ENCODE data around the gene GRAMD1B.

GRAMD1B gene

DNA sequence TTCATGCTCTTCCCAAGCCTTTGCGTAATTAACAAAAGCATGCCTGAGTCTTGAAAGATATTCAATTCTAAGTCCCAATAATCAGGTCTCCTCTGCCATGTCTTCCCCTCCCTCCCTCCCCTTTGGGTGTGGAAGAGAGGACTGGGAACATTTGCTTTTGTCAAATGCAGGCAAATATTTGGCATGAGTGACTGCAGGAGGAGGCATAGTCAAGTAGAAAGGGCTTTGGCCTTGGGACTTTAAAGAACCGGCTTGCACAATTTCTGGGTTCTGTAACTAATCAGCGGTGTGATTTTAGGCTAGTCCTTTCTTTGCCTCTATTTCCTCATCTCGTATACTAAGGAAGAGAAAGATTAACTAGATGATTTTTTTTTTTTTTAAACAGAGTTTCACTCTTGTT is 164.9 kb downstream of the GRAMD1B start:
- H3K27ac Mint-ChIP-seq, result no peak overlapping the region
- no peaks in the 10 kb centered on the region for H3K4me1 Mint-ChIP-seq (ENCODE audit: low read depth)
- no peaks in the 10 kb centered on the region for H3K27me3 Mint-ChIP-seq (ENCODE audit: low read depth)
- H3K36me3 Mint-ChIP-seq (ENCODE audit: low read depth), result peaks cover 17% of the 10 kb centered on the region
- no peak for DNase-seq (ENCODE audit: low spot score)
- no peak overlapping the region for H3K4me3 Mint-ChIP-seq
- no peaks in the 10 kb centered on the region for H3K9me3 Mint-ChIP-seq

DNA sequence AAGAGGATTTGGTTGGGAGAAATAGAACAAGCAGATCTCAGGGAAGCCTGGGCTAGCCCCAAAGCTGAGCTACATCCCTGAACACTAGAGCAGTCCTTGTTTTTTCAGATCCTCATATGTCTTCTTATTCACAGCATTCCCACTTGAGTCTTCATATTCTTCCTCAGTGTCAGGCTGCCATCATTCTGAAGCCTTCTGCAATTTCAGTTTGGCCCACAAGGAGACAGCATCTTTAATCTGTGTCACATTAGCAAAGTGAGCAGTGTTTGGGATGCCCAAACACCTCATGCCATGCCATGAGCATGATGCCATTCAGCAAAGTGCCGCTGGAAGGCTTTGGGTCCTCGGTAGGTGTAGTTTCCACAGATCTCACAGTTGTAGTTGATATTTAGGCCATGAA is 167.8 kb downstream of the GRAMD1B start:
- H3K9me3 Mint-ChIP-seq, result no peaks in the 10 kb centered on the region
- no peak overlapping the region for H3K27ac Mint-ChIP-seq
- DNase-seq (ENCODE audit: low spot score), result no peak
- no peaks in the 10 kb centered on the region for H3K27me3 Mint-ChIP-seq (ENCODE audit: low read depth)
- H3K4me1 Mint-ChIP-seq (ENCODE audit: low read depth), result no peaks in the 10 kb centered on the region
- peaks cover 26% of the 10 kb centered on the region for H3K36me3 Mint-ChIP-seq (ENCODE audit: low read depth)
- no peak overlapping the region for H3K4me3 Mint-ChIP-seq

DNA sequence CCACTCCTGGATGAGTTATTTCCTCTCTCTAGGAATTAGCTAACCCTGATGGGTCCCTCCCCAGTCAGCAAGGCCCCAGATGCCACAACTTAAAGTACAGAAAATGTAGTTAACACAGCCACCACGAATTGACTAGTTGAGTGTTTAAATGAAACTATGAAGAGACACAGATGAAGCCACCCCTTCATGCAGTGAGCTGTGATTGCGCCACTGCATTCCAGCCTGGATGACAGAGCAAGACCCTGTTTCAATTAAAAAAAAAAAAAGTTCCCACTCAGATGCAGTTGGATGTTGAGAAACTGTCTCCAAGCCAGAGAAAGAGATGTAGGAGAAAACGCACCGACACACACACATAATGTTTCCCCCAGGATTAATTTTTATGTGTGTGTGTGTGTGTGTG is 171.1 kb downstream of the GRAMD1B start:
- no peak overlapping the region for H3K27ac Mint-ChIP-seq
- H3K4me1 Mint-ChIP-seq (ENCODE audit: low read depth), result no peaks in the 10 kb centered on the region
- H3K27me3 Mint-ChIP-seq (ENCODE audit: low read depth), result no peaks in the 10 kb centered on the region
- DNase-seq (ENCODE audit: low spot score), result no peak
- no peaks in the 10 kb centered on the region for H3K9me3 Mint-ChIP-seq
- no peak overlapping the region for H3K4me3 Mint-ChIP-seq
- H3K36me3 Mint-ChIP-seq (ENCODE audit: low read depth), result peaks cover 28% of the 10 kb centered on the region

DNA sequence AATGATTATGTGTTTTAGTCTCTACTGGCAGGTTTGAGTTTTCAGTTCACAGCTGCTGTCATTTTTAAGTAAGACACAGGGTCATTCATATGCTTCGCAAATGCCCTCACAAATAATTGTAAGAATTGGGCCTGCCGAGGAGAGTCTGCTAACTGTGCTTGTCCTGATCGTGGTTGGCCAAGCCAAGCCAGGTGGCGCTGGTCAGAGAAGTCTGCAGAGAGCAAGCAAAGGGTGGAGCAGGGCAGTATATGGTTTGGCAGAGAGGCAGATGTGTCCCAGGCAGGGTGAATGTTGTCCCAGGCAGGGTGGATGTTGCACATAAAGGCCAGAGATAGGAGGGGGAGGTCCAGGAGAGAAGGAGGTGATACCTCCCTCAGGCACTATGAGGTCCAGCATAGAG is 171.7 kb downstream of the GRAMD1B start:
- H3K4me3 Mint-ChIP-seq, result no peak overlapping the region
- no peak overlapping the region for H3K27ac Mint-ChIP-seq
- H3K36me3 Mint-ChIP-seq (ENCODE audit: low read depth), result peaks cover 25% of the 10 kb centered on the region
- DNase-seq (ENCODE audit: low spot score), result no peak
- no peaks in the 10 kb centered on the region for H3K9me3 Mint-ChIP-seq
- no peaks in the 10 kb centered on the region for H3K27me3 Mint-ChIP-seq (ENCODE audit: low read depth)
- H3K4me1 Mint-ChIP-seq (ENCODE audit: low read depth), result no peaks in the 10 kb centered on the region

- no peaks in the 10 kb centered on the region for H3K27me3 Mint-ChIP-seq (ENCODE audit: low read depth)
- no peak overlapping the region for H3K4me3 Mint-ChIP-seq
- DNase-seq (ENCODE audit: low spot score), result no peak
- H3K27ac Mint-ChIP-seq, result no peak overlapping the region
- no peaks in the 10 kb centered on the region for H3K4me1 Mint-ChIP-seq (ENCODE audit: low read depth)
- H3K36me3 Mint-ChIP-seq (ENCODE audit: low read depth), result peaks cover 23% of the 10 kb centered on the region
- no peaks in the 10 kb centered on the region for H3K9me3 Mint-ChIP-seq
Observed at GRCh38 chr11:123603666-123604065, 173.6 kb downstream of the GRAMD1B start.

DNA sequence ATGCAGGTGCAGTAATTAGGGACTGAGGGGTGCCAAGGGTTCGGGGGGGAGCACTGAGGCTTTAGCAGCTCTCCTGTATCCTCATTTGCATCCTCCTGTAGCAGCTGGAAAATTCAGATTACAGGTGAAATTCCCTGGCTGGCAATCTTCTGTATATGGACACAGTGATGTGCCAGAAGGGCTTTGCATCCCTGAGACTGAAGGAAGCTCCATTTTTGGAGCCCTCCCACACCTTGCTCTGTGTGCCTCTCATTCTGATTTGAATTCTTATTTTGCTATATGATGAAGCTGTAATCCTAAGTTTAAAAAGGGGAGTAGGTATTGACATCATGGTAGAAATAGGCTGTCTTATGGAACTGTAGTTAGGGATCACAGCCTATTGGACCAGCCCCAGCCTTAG is 177.7 kb downstream of the GRAMD1B start:
- H3K4me1 Mint-ChIP-seq (ENCODE audit: low read depth), result no peaks in the 10 kb centered on the region
- no peaks in the 10 kb centered on the region for H3K9me3 Mint-ChIP-seq
- H3K36me3 Mint-ChIP-seq (ENCODE audit: low read depth), result peaks cover 29% of the 10 kb centered on the region
- no peak overlapping the region for H3K4me3 Mint-ChIP-seq
- H3K27me3 Mint-ChIP-seq (ENCODE audit: low read depth), result no peaks in the 10 kb centered on the region
- DNase-seq (ENCODE audit: low spot score), result no peak
- H3K27ac Mint-ChIP-seq, result no peak overlapping the region

DNA sequence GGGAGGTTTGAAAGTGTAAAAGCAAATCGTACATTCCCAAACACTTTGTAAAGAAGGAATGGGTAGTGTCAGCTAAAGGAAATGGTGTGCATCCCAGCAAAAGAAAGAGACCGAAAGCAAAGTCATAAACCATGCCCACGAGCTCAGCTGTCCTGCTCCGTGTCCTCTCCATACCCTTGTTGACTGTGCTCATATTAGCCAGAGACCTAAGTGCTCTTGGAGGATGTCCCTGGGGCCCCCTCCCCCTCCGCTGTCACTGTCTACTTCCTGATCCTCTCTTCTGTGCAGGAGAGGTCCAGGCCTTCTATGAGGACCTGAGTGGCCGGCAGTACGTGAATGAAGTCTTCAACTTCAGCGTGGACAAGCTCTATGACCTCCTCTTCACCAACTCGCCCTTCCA is 178.3 kb downstream of the GRAMD1B start:
- no peak overlapping the region for H3K4me3 Mint-ChIP-seq

GRCh38 chr11:123608945-123609344 is 178.9 kb downstream of the GRAMD1B start:
- H3K27me3 Mint-ChIP-seq (ENCODE audit: low read depth), result no peaks in the 10 kb centered on the region
- peaks cover 22% of the 10 kb centered on the region for H3K36me3 Mint-ChIP-seq (ENCODE audit: low read depth)
- H3K27ac Mint-ChIP-seq, result no peak overlapping the region
- no peak for DNase-seq (ENCODE audit: low spot score)
- H3K4me1 Mint-ChIP-seq (ENCODE audit: low read depth), result no peaks in the 10 kb centered on the region
- H3K9me3 Mint-ChIP-seq, result no peaks in the 10 kb centered on the region
- no peak overlapping the region for H3K4me3 Mint-ChIP-seq

More for the DNA sequence above, 178.3 kb downstream of the GRAMD1B start:
- Mint-ChIP-seq H3K27ac (no peak overlapping the region), H3K4me1 (ENCODE audit: low read depth) (no peaks in the 10 kb centered on the region), H3K36me3 (ENCODE audit: low read depth) (peaks cover 28% of the 10 kb centered on the region), H3K9me3 (no peaks in the 10 kb centered on the region), H3K27me3 (ENCODE audit: low read depth) (no peaks in the 10 kb centered on the region)
- DNase-seq (ENCODE audit: low spot score), result no peak

DNA sequence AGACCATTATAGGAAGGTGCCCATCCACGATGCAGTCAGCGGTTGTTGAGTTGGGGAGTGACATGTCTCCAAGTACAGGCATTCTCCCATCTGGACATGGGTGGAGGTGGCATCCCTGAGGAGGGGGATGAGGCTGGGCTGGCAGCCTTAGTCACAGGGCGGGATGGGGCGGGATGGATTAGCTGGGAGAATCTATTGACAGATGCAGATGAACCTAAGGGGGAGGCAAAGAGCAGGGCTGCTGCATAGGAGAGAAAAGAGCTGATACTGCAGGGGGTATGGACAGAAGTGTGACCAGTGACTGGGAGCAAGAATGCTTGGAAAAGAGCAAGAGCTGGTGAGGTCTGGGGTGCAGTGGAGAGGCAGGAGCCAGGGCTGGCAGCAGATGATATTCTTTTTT is 181.6 kb downstream of the GRAMD1B start:
- Mint-ChIP-seq H3K9me3 (no peaks in the 10 kb centered on the region), H3K4me1 (ENCODE audit: low read depth) (no peaks in the 10 kb centered on the region), H3K27me3 (ENCODE audit: low read depth) (no peaks in the 10 kb centered on the region), H3K4me3 (no peak overlapping the region), H3K27ac (no peak overlapping the region), H3K36me3 (ENCODE audit: low read depth) (peaks cover 28% of the 10 kb centered on the region)
- no peak for DNase-seq (ENCODE audit: low spot score)

DNA sequence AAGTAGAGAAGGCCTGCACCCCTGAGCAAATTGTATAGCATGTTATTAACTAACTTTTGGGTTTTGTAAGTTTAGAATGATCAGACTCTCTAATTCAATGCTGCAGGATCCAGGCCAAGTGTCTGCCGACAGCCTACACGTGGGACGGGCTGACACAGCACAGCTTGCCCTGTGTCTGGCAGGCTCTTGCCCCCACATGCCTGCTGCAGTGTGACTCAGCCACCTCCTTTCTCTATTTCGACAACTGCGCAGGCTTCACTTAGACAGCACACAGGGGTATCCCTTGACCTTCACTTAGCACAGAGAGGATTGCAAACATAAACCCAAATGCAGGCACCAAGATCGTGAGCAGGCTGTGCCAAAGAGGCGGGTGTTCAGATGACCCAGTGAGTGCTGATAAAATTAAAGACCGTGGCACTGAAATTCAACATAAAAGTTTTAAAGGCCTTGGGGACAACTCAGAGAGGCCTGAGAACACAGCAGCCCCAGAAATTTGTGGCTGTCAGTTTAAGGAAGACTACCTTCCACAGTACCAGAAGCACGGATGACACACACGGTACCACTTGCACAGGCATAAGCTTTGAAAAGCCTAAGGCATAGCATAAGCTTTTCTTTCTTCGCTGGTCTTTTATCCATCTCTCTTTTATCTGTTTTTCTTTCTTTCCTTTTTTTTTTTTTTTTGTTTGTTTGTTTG is 186.6 kb downstream of the GRAMD1B start:
- Mint-ChIP-seq H3K27me3 (ENCODE audit: low read depth) (no peaks in the 10 kb centered on the region), H3K36me3 (ENCODE audit: low read depth) (peaks cover 37% of the 10 kb centered on the region), H3K4me3 (no peak overlapping the region), H3K9me3 (no peaks in the 10 kb centered on the region), H3K4me1 (ENCODE audit: low read depth) (no peaks in the 10 kb centered on the region), H3K27ac (no peak overlapping the region)
- no peak for DNase-seq (ENCODE audit: low spot score)

DNA sequence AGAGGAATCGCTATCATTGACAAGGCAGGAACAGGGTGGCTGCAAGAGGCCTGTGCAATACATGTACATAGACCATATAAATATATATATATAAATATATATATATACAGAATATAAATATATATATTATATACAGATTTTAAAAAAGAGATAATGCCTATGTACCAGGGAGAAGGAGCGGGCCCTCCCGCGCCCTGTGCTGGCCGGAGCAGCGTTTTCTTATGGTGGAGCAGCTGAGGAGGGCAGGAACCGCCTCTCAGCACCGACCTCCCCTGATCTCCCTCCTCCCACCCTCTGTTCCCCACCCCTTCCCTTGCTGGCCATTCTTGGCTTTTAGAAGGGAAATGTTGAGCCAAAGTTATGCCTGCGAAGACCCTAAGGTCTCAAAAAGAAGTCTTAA is 192.5 kb downstream of the GRAMD1B start:
- Mint-ChIP-seq H3K9me3 (no peaks in the 10 kb centered on the region), H3K4me1 (ENCODE audit: low read depth) (no peaks in the 10 kb centered on the region), H3K4me3 (no peak overlapping the region), H3K27me3 (ENCODE audit: low read depth) (no peaks in the 10 kb centered on the region), H3K27ac (no peak overlapping the region), H3K36me3 (ENCODE audit: low read depth) (peaks cover 19% of the 10 kb centered on the region)
- DNase-seq (ENCODE audit: low spot score), result no peak

GRCh38 chr11:123624974-123625373 is 194.9 kb downstream of the GRAMD1B start:
- Mint-ChIP-seq H3K27ac (no peak overlapping the region), H3K4me3 (no peak overlapping the region), H3K36me3 (ENCODE audit: low read depth) (peaks cover 2% of the 10 kb centered on the region), H3K4me1 (ENCODE audit: low read depth) (peaks cover 3% of the 10 kb centered on the region), H3K9me3 (no peaks in the 10 kb centered on the region), H3K27me3 (ENCODE audit: low read depth) (peaks cover 3% of the 10 kb centered on the region)
- DNase-seq (ENCODE audit: low spot score), result no peak

- Mint-ChIP-seq H3K9me3 (no peaks in the 10 kb centered on the region), H3K4me1 (ENCODE audit: low read depth) (peaks cover 3% of the 10 kb centered on the region), H3K27me3 (ENCODE audit: low read depth) (peaks cover 9% of the 10 kb centered on the region), H3K36me3 (ENCODE audit: low read depth) (no peaks in the 10 kb centered on the region), H3K27ac (no peak overlapping the region), H3K4me3 (no peak overlapping the region)
- DNase-seq (ENCODE audit: low spot score), result peak; percentile 5
Observed at GRCh38 chr11:123628936-123629683, 199.0 kb downstream of the GRAMD1B start.

GRCh38 chr11:123630126-123630608 is 200.1 kb downstream of the GRAMD1B start:
- Mint-ChIP-seq H3K4me1 (ENCODE audit: low read depth) (peaks cover 3% of the 10 kb centered on the region), H3K4me3 (no peak overlapping the region), H3K9me3 (no peaks in the 10 kb centered on the region), H3K36me3 (ENCODE audit: low read depth) (no peaks in the 10 kb centered on the region), H3K27me3 (ENCODE audit: low read depth) (peaks cover 14% of the 10 kb centered on the region), H3K27ac (no peak overlapping the region)
- DNase-seq (ENCODE audit: low spot score), result no peak

All from T-helper 2 cell treated with Interferon-gamma antibody and Interleukin-4, amounts not matched to agents 5 μg/mL and 100 μg/mL, for 36 hours (primary cell).